Suppressor macrophage treated with lipopolysaccharide for 1 hour (primary cell): ENCODE measurements around the gene BRSK2.
"Not testable (repeated sequence)": the region's sequence is repeated elsewhere in the genome, so short reads cannot be mapped to it uniquely, and the experiment has no call there.

ENCODE experiments used
- DNase-seq, 3 donors: peaks; one replicate each; pipeline ENCODE4 v3.0.0-alpha.2; 2020 to 2022

Gene BRSK2

GRCh38 chr11:1389932-1390568 is at the start of gene BRSK2:
Gene BRSK2 (plus strand): TSS chr11:1389934. CDS start chr11:1390285, 351 bp downstream.
- DNase-seq: peak in 2 of 3 donors; percentile 25 to 41

GRCh38 chr11:1340111-1340510 is 49.6 kb upstream of the BRSK2 start:
- no peak for DNase-seq

GRCh38 chr11:1341226-1341625 is 48.5 kb upstream of the BRSK2 start:
- DNase-seq: not testable (repeated sequence)

- peak; percentile 57 to 61 (median 58) for DNase-seq
Measured at GRCh38 chr11:1341928-1342524, 47.7 kb upstream of the BRSK2 start.

GRCh38 chr11:1342946-1343345 is 46.8 kb upstream of the BRSK2 start:
- DNase-seq: no peak

GRCh38 chr11:1343391-1344055 is 46.2 kb upstream of the BRSK2 start:
- no peak for DNase-seq

- no peak for DNase-seq
Measured at GRCh38 chr11:1344056-1344635, 45.6 kb upstream of the BRSK2 start.

- DNase-seq: no peak
Measured at GRCh38 chr11:1345737-1346513, 43.8 kb upstream of the BRSK2 start.

GRCh38 chr11:1346669-1347390 is 42.9 kb upstream of the BRSK2 start:
- no peak for DNase-seq

GRCh38 chr11:1347411-1347999 is 42.2 kb upstream of the BRSK2 start:
- DNase-seq: not testable (repeated sequence)

GRCh38 chr11:1348146-1348795 is 41.5 kb upstream of the BRSK2 start:
- no peak for DNase-seq

GRCh38 chr11:1348796-1349326 is 40.9 kb upstream of the BRSK2 start:
- no peak for DNase-seq

GRCh38 chr11:1349327-1350041 is 40.2 kb upstream of the BRSK2 start:
- DNase-seq: no peak

- DNase-seq: no peak
Measured at GRCh38 chr11:1350086-1350725, 39.5 kb upstream of the BRSK2 start.

GRCh38 chr11:1351278-1351937 is 38.3 kb upstream of the BRSK2 start:
- no peak for DNase-seq

- no peak for DNase-seq
Measured at GRCh38 chr11:1352696-1353382, 36.9 kb upstream of the BRSK2 start.

- no peak for DNase-seq
Measured at GRCh38 chr11:1353383-1354124, 36.2 kb upstream of the BRSK2 start.
